RWPE2 (cell line): ENCODE measurements around the gene RAB1A.
A peak's percentile ranks its signal among the peaks of the same experiment; 100 is the strongest.

Experiments
- ATAC-seq: fragments of 200-7000 bp; cut with Tn5 transposase; 3 replicates; pipeline ENCODE4 v1.9.1; 2021; ENCODE audit warnings: low read depth
- DNase-seq: peaks from one replicate; pipeline ENCODE4 v3.0.0-alpha.2; 2020; ENCODE audit warnings: low spot score
- H3K27ac ChIP-seq: fragments of 450-650 bp; 2 replicates; pipeline ENCODE4 v1.5.1; 2017; ENCODE audit warnings: mild to moderate bottlenecking; ENCODE audit not compliant: poor library complexity, severe bottlenecking
- H3K27me3 ChIP-seq: fragments of 250-450 bp; sonication (Bioruptor Pico); 2 replicates; pipeline ENCODE4 v1.5.1; 2021; ENCODE audit warnings: mild to moderate bottlenecking, moderate library complexity; ENCODE audit not compliant: insufficient read depth, poor library complexity, severe bottlenecking
- H3K36me3 ChIP-seq: fragments of 250-450 bp; sonication (Bioruptor Pico); 2 replicates; pipeline ENCODE4 v1.5.1; 2020; ENCODE audit warnings: low read depth, mild to moderate bottlenecking, moderate library complexity
- H3K4me1 ChIP-seq: fragments of 250-450 bp; sonication (Bioruptor Pico); 2 replicates; pipeline ENCODE4 v1.5.1; 2021; ENCODE audit warnings: mild to moderate bottlenecking, moderate library complexity; ENCODE audit not compliant: insufficient read depth, poor library complexity, severe bottlenecking
- H3K4me3 ChIP-seq: fragments of 250-450 bp; sonication (Bioruptor Pico); 2 replicates; pipeline ENCODE4 v1.5.1; 2021; ENCODE audit warnings: mild to moderate bottlenecking, moderate library complexity; ENCODE audit not compliant: severe bottlenecking
- H3K9me3 ChIP-seq: fragments of 250-450 bp; sonication (Bioruptor Pico); 2 replicates; pipeline ENCODE4 v1.5.1; 2021; ENCODE audit warnings: mild to moderate bottlenecking, moderate library complexity; ENCODE audit not compliant: severe bottlenecking
- CTCF ChIP-seq: fragments of 450-650 bp; IDR thresholded peaks from one replicate; pipeline ENCODE4 v1.5.1; 2017; ENCODE audit warnings: mild to moderate bottlenecking, moderate library complexity; ENCODE audit not compliant: poor library complexity, severe bottlenecking

Gene RAB1A

DNA sequence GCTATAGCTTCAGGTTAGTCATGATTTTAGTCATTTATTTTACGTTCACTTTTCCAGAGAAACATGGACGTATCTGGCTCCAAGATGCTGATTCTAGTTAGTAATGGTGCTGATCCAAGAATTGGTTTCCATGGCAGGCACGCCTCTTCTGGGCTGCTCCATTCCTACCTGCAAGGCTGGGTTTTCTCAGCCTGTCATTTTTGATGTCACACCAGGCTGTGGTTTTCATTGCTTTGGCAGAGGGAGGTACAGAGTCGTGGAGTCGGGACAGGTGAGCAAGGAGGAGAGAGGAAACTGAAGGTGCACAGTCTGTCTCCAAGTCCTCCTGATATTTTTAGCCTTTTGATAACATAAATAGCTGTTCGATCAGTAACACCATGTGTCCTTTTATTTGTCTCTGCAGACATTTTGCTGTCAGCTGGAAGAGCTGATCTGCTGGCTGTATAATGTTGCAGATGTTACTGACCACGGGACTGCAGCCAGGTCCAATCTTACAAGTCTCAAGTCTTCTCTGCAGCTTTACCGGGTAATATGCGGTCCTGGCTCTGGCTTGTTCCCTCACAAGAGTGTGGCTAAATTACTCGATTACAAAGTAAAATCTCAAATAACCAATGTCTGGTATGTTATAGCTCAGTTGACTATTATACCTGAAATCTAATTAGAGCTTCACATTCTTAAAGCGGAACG is 55.9 kb downstream of the RAB1A start:
- peaks cover 40% of the 10 kb centered on the region for H3K4me1 ChIP-seq
- ATAC-seq = no peak
- no peaks in the 10 kb centered on the region for H3K9me3 ChIP-seq
- H3K27ac ChIP-seq = no peak overlapping the region
- no peaks in the 10 kb centered on the region for H3K27me3 ChIP-seq
- DNase-seq = no peak
- peaks cover 44% of the 10 kb centered on the region for H3K36me3 ChIP-seq
- TF ChIP-seq CTCF = no peak
- no peak overlapping the region for H3K4me3 ChIP-seq

DNA sequence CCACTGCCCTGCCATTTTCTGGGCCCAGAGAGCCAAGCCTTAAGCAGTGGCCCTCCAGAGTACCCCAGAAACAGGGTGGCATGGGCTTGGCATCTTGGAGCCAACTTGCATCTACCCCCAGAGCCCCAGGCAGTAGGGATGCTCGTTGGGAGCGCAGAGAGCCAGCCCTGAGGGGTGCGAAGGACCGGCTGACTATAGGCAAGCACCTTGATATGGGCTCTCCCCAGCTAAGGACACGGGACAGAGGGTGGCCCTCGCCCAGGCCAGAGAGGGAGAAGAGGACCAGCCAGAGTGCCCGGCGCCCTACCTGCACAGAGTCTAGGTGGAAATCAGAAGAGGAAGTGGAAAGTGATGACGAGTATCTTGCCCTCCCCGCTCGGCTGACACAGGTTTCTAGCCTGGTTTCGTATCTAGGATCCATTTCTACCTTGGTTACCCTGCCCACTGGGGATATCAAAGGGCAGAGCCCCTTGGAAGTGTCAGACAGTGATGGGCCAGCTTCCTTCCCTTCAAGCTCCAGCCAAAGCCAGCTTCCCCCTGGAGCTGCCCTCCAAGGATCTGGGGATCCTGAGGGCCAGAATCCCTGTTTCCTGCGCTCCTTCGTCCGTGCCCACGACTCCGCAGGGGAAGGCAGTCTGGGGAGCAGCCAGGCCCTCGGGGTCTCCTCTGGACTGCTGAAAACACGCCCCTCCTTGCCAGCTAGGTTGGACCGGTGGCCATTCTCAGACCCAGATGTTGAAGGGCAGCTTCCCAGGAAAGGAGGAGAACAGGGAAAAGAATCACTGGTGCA is 57.5 kb downstream of the RAB1A start:
- peaks cover 35% of the 10 kb centered on the region for H3K36me3 ChIP-seq
- ATAC-seq (no peak), DNase-seq (no peak)
- H3K4me1 ChIP-seq = peaks cover 57% of the 10 kb centered on the region
- no peaks in the 10 kb centered on the region for H3K9me3 ChIP-seq
- TF ChIP-seq CTCF = no peak
- H3K4me3 ChIP-seq = no peak overlapping the region
- H3K27me3 ChIP-seq = no peaks in the 10 kb centered on the region
- no peak overlapping the region for H3K27ac ChIP-seq

DNA sequence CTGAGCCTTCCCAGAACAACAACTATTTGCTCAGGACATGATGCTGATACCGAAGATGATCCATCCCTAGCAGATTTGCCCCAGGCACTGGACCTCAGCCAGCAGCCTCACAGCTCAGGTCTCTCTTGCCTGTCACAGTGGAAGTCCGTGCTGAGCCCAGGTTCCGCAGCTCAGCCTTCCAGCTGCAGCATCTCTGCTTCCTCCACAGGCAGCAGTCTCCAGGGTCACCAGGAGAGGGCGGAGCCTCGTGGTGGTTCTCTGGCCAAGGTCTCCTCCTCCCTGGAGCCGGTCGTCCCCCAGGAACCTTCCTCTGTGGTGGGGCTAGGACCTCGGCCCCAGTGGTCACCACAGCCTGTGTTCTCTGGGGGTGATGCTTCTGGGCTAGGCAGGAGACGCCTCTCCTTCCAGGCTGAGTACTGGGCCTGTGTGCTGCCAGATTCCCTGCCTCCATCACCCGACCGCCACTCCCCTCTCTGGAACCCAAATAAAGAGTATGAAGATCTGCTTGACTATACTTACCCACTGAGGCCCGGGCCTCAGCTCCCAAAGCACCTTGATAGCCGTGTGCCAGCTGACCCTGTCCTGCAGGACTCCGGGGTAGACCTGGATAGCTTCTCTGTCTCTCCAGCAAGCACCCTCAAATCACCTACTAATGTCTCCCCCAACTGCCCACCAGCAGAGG is 58.3 kb downstream of the RAB1A start:
- no peaks in the 10 kb centered on the region for H3K9me3 ChIP-seq
- no peak for DNase-seq
- peaks cover 52% of the 10 kb centered on the region for H3K4me1 ChIP-seq
- peak overlapping the region; percentile 41 for H3K27ac ChIP-seq
- no peaks in the 10 kb centered on the region for H3K27me3 ChIP-seq
- H3K36me3 ChIP-seq = peaks cover 32% of the 10 kb centered on the region
- 0 out of 3 replicates have a peak, but pooled peaks have one; percentile 8 for ATAC-seq
- no peak overlapping the region for H3K4me3 ChIP-seq
- no peak for TF ChIP-seq CTCF

DNA sequence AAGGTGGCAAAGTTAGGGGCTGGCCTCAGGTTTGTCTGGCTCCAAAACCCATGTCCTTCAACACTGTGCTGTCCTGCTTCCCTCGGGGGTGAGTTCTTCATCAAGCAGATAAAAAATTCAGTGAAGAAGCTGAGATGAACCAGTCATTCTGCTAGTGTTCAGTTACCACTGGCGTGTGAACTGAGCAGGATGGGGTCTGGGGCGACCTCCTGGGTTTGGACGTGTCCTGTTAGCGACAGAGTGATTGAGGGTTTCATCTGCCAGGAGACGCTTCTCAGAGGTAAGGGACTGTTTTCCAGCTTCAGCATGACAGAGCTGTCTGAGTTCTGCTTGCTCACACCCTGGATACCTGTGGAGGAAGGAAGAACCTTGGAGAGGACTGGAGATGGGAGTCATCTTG is 59.0 kb downstream of the RAB1A start:
- no peak for TF ChIP-seq CTCF
- Histone ChIP-seq H3K4me1 (peaks cover 44% of the 10 kb centered on the region), H3K36me3 (peaks cover 32% of the 10 kb centered on the region), H3K27ac (peak overlapping the region; percentile 41), H3K4me3 (no peak overlapping the region), H3K9me3 (no peaks in the 10 kb centered on the region), H3K27me3 (no peaks in the 10 kb centered on the region)
- ATAC-seq (no peak), DNase-seq (no peak)
